GM12878 (cell line): ENCODE data around the gene UQCR10. TPM values are rescaled to one million over a fixed set of nuclear protein-coding genes. Genes with fewer than 3 reads are reported as not detected.

ENCODE experiments used
- ATAC-seq: fragments of 200-7000 bp; cut with Tn5 transposase; 3 replicates; pipeline ENCODE4 v1.9.1; 2020; ENCODE audit warnings: mild to moderate bottlenecking, moderate library complexity
- BruUV-seq: library from RNA; stranded (reverse); fragments of 400-500 nt; replicated peaks from 2 replicates; lab custom pipeline; 2021; lab: Mats Ljungman, UMichigan
- CTCF ChIA-PET: fragments of 300-600 bp; sonication (Branson Sonifier 250); formaldehyde crosslinking; extraction: SDS; loops from one replicate; lab custom pipeline; 2021; ENCODE audit warnings: inconsistent platforms; lab: Yijun Ruan, JAX
- POLR2A ChIA-PET: fragments of 350-600 bp; formaldehyde crosslinking; extraction: SDS; loops from one replicate; lab custom pipeline; 2021; ENCODE audit warnings: inconsistent platforms; lab: Charles Lee
- RAD21 ChIA-PET: fragments of 300-600 bp; sonication (Branson Sonifier 250); formaldehyde crosslinking; loops from one replicate; lab custom pipeline; 2023; ENCODE audit warnings: antibody characterized with exemption; ENCODE audit not compliant: unreplicated experiment; lab: Charles Lee
- SMC1A ChIA-PET: fragments of 300-600 bp; sonication (Branson Sonifier 250); formaldehyde crosslinking; loops from one replicate; lab custom pipeline; 2023; ENCODE audit not compliant: unreplicated experiment, uncharacterized antibody; lab: Charles Lee
- DNase-seq: peaks from one replicate; pipeline ENCODE4 v3.0.0-alpha.2; 2011; ENCODE audit warnings: low read depth, low spot score
- FAIRE-seq: peaks from 3 replicates; lab custom pipeline; 2011; peaks lifted over from hg19 to GRCh38; lab: Jason Lieb, UNC
- H2AFZ ChIP-seq: 2 replicates; pipeline ENCODE4 v1.6.0; 2011; ENCODE audit warnings: low read depth, low read length, control low read depth; ENCODE audit not compliant: control insufficient read depth
- H3K27ac ChIP-seq: 2 replicates; pipeline ENCODE4 v1.5.1; 2011; ENCODE audit warnings: control low read depth; ENCODE audit not compliant: control insufficient read depth, insufficient read depth
- H3K27me3 ChIP-seq, 2 experiments: replicated peaks in 1 of 2; 2 replicates each; pipeline versions ENCODE4 v1.6.0 to v1.6.1; 2011; ENCODE audit warnings: low read length in 1 of 2; ENCODE audit not compliant: control insufficient read depth in 2 of 2, insufficient read depth in 2 of 2
- H3K36me3 ChIP-seq, 2 experiments: 2 replicates each; pipeline ENCODE4 v1.5.1; 2011; ENCODE audit warnings: low read length in 1 of 2; ENCODE audit not compliant: control insufficient read depth in 2 of 2, insufficient read depth in 2 of 2
- H3K4me1 ChIP-seq: 2 replicates; pipeline ENCODE4 v1.6.1; 2011; ENCODE audit warnings: mild to moderate bottlenecking, low read length, moderate library complexity, mixed read lengths; ENCODE audit not compliant: control insufficient read depth, insufficient read depth
- H3K4me2 ChIP-seq: 2 replicates; pipeline ENCODE4 v1.6.0; 2011; ENCODE audit warnings: control low read depth; ENCODE audit not compliant: control insufficient read depth, insufficient read depth
- H3K4me3 ChIP-seq: fragments of 200-600 bp; sonication (generic); 2 replicates; pipeline ENCODE4 v1.5.1; 2016
- H3K79me2 ChIP-seq: 2 replicates; pipeline ENCODE4 v1.6.0; 2011; ENCODE audit warnings: low read length; ENCODE audit not compliant: control insufficient read depth, insufficient read depth
- H3K9ac ChIP-seq: 2 replicates; pipeline ENCODE4 v1.8.0; 2011; ENCODE audit warnings: low read length, control low read depth, mixed read lengths; ENCODE audit not compliant: control insufficient read depth, insufficient read depth
- H3K9me3 ChIP-seq: replicated peaks from 3 replicates; pipeline ENCODE4 v1.5.1; 2011; ENCODE audit warnings: mild to moderate bottlenecking, low read length; ENCODE audit not compliant: control insufficient read depth, insufficient read depth
- H4K20me1 ChIP-seq: 2 replicates; pipeline ENCODE4 v1.6.0; 2011; ENCODE audit not compliant: control insufficient read depth, insufficient read depth
- CHD2 ChIP-seq: IDR thresholded peaks from 2 replicates; pipeline ENCODE4 v1.6.1; 2011; ENCODE audit warnings: low read depth, low read length, improper control_type of control experiment, borderline replicate concordance
- HCFC1 ChIP-seq: fragments of 150-350 bp; IDR thresholded peaks from 2 replicates; pipeline ENCODE4 v1.6.1; 2014; ENCODE audit warnings: low read length
- IRF4 ChIP-seq: IDR thresholded peaks from 2 replicates; pipeline ENCODE4 v1.6.1; 2011; ENCODE audit warnings: low read depth, low read length
- JUNB ChIP-seq: IDR thresholded peaks from 2 replicates; pipeline ENCODE4 v1.6.1; 2016; ENCODE audit warnings: antibody characterized with exemption, mild to moderate bottlenecking
- MYC ChIP-seq: IDR thresholded peaks from 2 replicates; pipeline ENCODE4 v1.6.1; 2011; ENCODE audit warnings: mild to moderate bottlenecking, low read length, moderate library complexity, inconsistent platforms; ENCODE audit not compliant: insufficient read depth, insufficient replicate concordance, insufficient read length, severe bottlenecking
- SMC3 ChIP-seq: IDR thresholded peaks from 2 replicates; pipeline ENCODE4 v1.6.1; 2011; ENCODE audit warnings: low read length, improper control_type of control experiment, borderline replicate concordance
- SPI1 ChIP-seq: IDR thresholded peaks from 2 replicates; pipeline ENCODE4 v1.6.1; 2011; ENCODE audit warnings: low read depth, mild to moderate bottlenecking, low read length, moderate library complexity, borderline replicate concordance; ENCODE audit not compliant: insufficient read depth
- ZBED1 ChIP-seq: IDR thresholded peaks from 2 replicates; pipeline ENCODE4 v1.6.1; 2016; ENCODE audit warnings: borderline replicate concordance
- ZNF384 ChIP-seq: IDR thresholded peaks from 2 replicates; pipeline ENCODE4 v1.6.1; 2012; ENCODE audit warnings: low read depth, mild to moderate bottlenecking, low read length, improper control_type of control experiment, borderline replicate concordance
- WGBS: methylation state at CpG from one replicate; pipeline ENCODE4 v1.1.6; 2016; ENCODE audit warnings: low lambda C conversion rate; ENCODE audit not compliant: insufficient replicate concordance, insufficient coverage; ENCODE audit errors: missing lambda C conversion rate; 5-methylcytosine and 5-hydroxymethylcytosine counted together
- in situ Hi-C: fragments of 300-500 bp; cut with MboI; formaldehyde crosslinking; loops from 9 replicates; pipeline ENCODE4 v1.14.3; 2018; ENCODE audit warnings: mixed read lengths
- intact Hi-C: fragments of 100-400 bp; cut with micrococcal nuclease; formaldehyde crosslinking; loops from one replicate; pipeline ENCODE4 v1.14.2; 2022; ENCODE audit not compliant: unreplicated experiment
- polyA plus RNA-seq, 11 experiments: library from polyadenylated mRNA; depleted of rRNA in 4 of 11; unstranded in 6 of 11; stranded (reverse) in 5 of 11; fragments of >200 nt; fragmentation: Nextera tagmentation in 4 of 11; fragmentation: Illumina TruSeq in 1 of 11; extraction: Ambion mirVana in 4 of 11; extraction: Trizol in 1 of 11; gene quantifications; 1 replicate in 1 of 11; 2 replicates in 10 of 11; pipeline versions ENCODE4 v1.2.1 to v1.2.3, GENCODE V29; 2011 to 2016; ENCODE audit warnings: inconsistent platforms in 2 of 11, missing spikeins in 2 of 11, low read depth in 1 of 11
- total RNA-seq, 4 experiments: library from RNA; depleted of rRNA in 3 of 4; stranded (reverse); fragments of >200 nt in 3 of 4; fragmentation: Illumina TruSeq in 1 of 4; extraction: Trizol in 1 of 4; gene quantifications; 2 replicates each; pipeline versions ENCODE4 v1.2.1 to v1.2.3, GENCODE V29; 2013 to 2021
- TF ChIP-seq, protein P1 (sequence below): IDR thresholded peaks from 2 replicates; pipeline ENCODE4 v1.6.1; 2012; ENCODE audit warnings: mild to moderate bottlenecking, low read depth, low read length

UQCR10 gene
- total and polyA plus RNA-seq, 10 of the 15 experiments (the other 5 are each of a cell fraction or from before 2014, with no cell fraction given): 144 to 1,021 (median 214) TPM

DNA sequence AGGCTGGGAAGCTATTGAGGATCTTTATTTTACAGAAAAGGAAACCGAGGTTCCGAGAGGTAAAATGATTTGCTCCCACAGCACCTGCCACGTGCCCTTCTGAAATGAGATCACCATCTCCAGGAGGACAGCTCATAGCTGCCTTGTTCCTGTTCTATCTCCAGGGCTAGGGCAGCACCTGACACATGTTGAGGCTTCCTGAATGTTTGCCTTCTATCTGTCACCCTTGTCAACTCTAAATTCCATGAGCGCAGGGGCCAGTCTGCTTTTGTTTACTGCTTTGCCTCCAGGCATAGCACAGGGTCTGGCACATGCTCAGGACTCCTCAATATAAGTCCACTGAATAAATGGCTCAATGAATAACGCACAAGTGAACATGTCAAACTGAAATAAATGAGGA lies 46.8 kb downstream of the UQCR10 start:
- no peak for FAIRE-seq
- WGBS: 82% methylated on average over 5 of the region's 5 CpGs
- H4K20me1 ChIP-seq: no peaks in the 10 kb centered on the region
- TF ChIP-seq ZBED1: no peak
- no peak for TF ChIP-seq ZNF384
- no peak for TF ChIP-seq MYC
- TF ChIP-seq IRF4: no peak
- TF ChIP-seq JUNB: no peak
- TF ChIP-seq SPI1: no peak
- TF ChIP-seq, protein P1, sequence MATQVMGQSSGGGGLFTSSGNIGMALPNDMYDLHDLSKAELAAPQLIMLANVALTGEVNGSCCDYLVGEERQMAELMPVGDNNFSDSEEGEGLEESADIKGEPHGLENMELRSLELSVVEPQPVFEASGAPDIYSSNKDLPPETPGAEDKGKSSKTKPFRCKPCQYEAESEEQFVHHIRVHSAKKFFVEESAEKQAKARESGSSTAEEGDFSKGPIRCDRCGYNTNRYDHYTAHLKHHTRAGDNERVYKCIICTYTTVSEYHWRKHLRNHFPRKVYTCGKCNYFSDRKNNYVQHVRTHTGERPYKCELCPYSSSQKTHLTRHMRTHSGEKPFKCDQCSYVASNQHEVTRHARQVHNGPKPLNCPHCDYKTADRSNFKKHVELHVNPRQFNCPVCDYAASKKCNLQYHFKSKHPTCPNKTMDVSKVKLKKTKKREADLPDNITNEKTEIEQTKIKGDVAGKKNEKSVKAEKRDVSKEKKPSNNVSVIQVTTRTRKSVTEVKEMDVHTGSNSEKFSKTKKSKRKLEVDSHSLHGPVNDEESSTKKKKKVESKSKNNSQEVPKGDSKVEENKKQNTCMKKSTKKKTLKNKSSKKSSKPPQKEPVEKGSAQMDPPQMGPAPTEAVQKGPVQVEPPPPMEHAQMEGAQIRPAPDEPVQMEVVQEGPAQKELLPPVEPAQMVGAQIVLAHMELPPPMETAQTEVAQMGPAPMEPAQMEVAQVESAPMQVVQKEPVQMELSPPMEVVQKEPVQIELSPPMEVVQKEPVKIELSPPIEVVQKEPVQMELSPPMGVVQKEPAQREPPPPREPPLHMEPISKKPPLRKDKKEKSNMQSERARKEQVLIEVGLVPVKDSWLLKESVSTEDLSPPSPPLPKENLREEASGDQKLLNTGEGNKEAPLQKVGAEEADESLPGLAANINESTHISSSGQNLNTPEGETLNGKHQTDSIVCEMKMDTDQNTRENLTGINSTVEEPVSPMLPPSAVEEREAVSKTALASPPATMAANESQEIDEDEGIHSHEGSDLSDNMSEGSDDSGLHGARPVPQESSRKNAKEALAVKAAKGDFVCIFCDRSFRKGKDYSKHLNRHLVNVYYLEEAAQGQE: no peak
- TF ChIP-seq SMC3: no peak
- no peak for TF ChIP-seq HCFC1
- TF ChIP-seq CHD2: no peak
- TF ChIP-seq, all 136 proteins: peak for 0
- BruUV-seq: no TSS peak
- no peak overlapping the region for H3K4me3 ChIP-seq
- POLR2A ChIA-PET: interaction anchor here (0.6 kb wide), 1 partner anchor 10 kb away, joined by 4 read pairs; no protein-coding TSS in a partner anchor
- H3K4me2 ChIP-seq: no peak overlapping the region
- H3K36me3 ChIP-seq: peaks cover 11 to 58% of the 10 kb centered on the region in 2 experiments
- no peaks in the 10 kb centered on the region for H3K4me1 ChIP-seq
- in situ Hi-C loops: no loop called here
- H2AFZ ChIP-seq: no peak overlapping the region
- CTCF ChIA-PET: no interaction called here
- no peak overlapping the region for H3K9ac ChIP-seq
- H3K9me3 ChIP-seq: no peaks in the 10 kb centered on the region
- intact Hi-C loops: no loop called here
- H3K27me3 ChIP-seq: no peaks in the 10 kb centered on the region
- ATAC-seq (no peak), DNase-seq (no peak)
- no peaks in the 10 kb centered on the region for H3K79me2 ChIP-seq
- SMC1A ChIA-PET: no interaction called here
- H3K27ac ChIP-seq: no peak overlapping the region
- RAD21 ChIA-PET: no interaction called here
